Measurements from ENCODE around the gene LOXL3.

The LOXL3 gene

GRCh38 chr2:74584088-74584645, 30.4 kb upstream of the LOXL3 start:
- Histone ChIP-seq H3K9me3 (ENCODE audit: control insufficient read depth, insufficient read depth, low read length) (no peaks in the 10 kb centered on the region), H3K9ac (ENCODE audit: low read depth, low read length) (no peak overlapping the region), H3K4me1 (ENCODE audit: control insufficient read depth, insufficient read depth, low read length) (peaks cover 2% of the 10 kb centered on the region), H3K4me3 (ENCODE audit: low read depth, low read length) (no peak overlapping the region), H3K27me3 (ENCODE audit: control insufficient read depth, insufficient read depth, low read length) (peaks cover 2% of the 10 kb centered on the region), H3K36me3 (ENCODE audit: control insufficient read depth, insufficient read depth, low read length) (no peaks in the 10 kb centered on the region)

- H3K4me1 ChIP-seq (ENCODE audit: control insufficient read depth, insufficient read depth, low read length) = peaks cover 2% of the 10 kb centered on the region
- no peaks in the 10 kb centered on the region for H3K9me3 ChIP-seq (ENCODE audit: control insufficient read depth, insufficient read depth, low read length)
- peaks cover 2% of the 10 kb centered on the region for H3K27me3 ChIP-seq (ENCODE audit: control insufficient read depth, insufficient read depth, low read length)
- H3K9ac ChIP-seq (ENCODE audit: low read depth, low read length) = no peak overlapping the region
- H3K4me3 ChIP-seq (ENCODE audit: low read depth, low read length) = no peak overlapping the region
- no peaks in the 10 kb centered on the region for H3K36me3 ChIP-seq (ENCODE audit: control insufficient read depth, insufficient read depth, low read length)
Measured at GRCh38 chr2:74583504-74583903, 29.8 kb upstream of the LOXL3 start.

GRCh38 chr2:74582184-74582583, 28.4 kb upstream of the LOXL3 start:
- peaks cover 2% of the 10 kb centered on the region for H3K4me1 ChIP-seq (ENCODE audit: control insufficient read depth, insufficient read depth, low read length)
- no peaks in the 10 kb centered on the region for H3K9me3 ChIP-seq (ENCODE audit: control insufficient read depth, insufficient read depth, low read length)
- no peak overlapping the region for H3K4me3 ChIP-seq (ENCODE audit: low read depth, low read length)
- H3K36me3 ChIP-seq (ENCODE audit: control insufficient read depth, insufficient read depth, low read length) = no peaks in the 10 kb centered on the region
- no peak overlapping the region for H3K9ac ChIP-seq (ENCODE audit: low read depth, low read length)
- peaks cover 2% of the 10 kb centered on the region for H3K27me3 ChIP-seq (ENCODE audit: control insufficient read depth, insufficient read depth, low read length)

- H3K4me3 ChIP-seq (ENCODE audit: low read depth, low read length) = no peak overlapping the region
- H3K9ac ChIP-seq (ENCODE audit: low read depth, low read length) = no peak overlapping the region
- H3K4me1 ChIP-seq (ENCODE audit: control insufficient read depth, insufficient read depth, low read length) = peaks cover 2% of the 10 kb centered on the region
Measured at GRCh38 chr2:74581463-74581862, 27.7 kb upstream of the LOXL3 start.

GRCh38 chr2:74578408-74578807, 24.7 kb upstream of the LOXL3 start:
- Histone ChIP-seq H3K4me3 (ENCODE audit: low read depth, low read length) (no peak overlapping the region), H3K9ac (ENCODE audit: low read depth, low read length) (no peak overlapping the region), H3K36me3 (ENCODE audit: control insufficient read depth, insufficient read depth, low read length) (no peaks in the 10 kb centered on the region), H3K9me3 (ENCODE audit: control insufficient read depth, insufficient read depth, low read length) (no peaks in the 10 kb centered on the region), H3K4me1 (ENCODE audit: control insufficient read depth, insufficient read depth, low read length) (no peaks in the 10 kb centered on the region), H3K27me3 (ENCODE audit: control insufficient read depth, insufficient read depth, low read length) (peaks cover 6% of the 10 kb centered on the region)

More at GRCh38 chr2:74581463-74581862, 27.7 kb upstream of the LOXL3 start:
- Histone ChIP-seq H3K36me3 (ENCODE audit: control insufficient read depth, insufficient read depth, low read length) (no peaks in the 10 kb centered on the region), H3K9me3 (ENCODE audit: control insufficient read depth, insufficient read depth, low read length) (no peaks in the 10 kb centered on the region), H3K27me3 (ENCODE audit: control insufficient read depth, insufficient read depth, low read length) (peaks cover 2% of the 10 kb centered on the region)

GRCh38 chr2:74577448-74577847, 23.7 kb upstream of the LOXL3 start:
- Histone ChIP-seq H3K27me3 (ENCODE audit: control insufficient read depth, insufficient read depth, low read length) (peaks cover 6% of the 10 kb centered on the region), H3K4me1 (ENCODE audit: control insufficient read depth, insufficient read depth, low read length) (no peaks in the 10 kb centered on the region), H3K9ac (ENCODE audit: low read depth, low read length) (no peak overlapping the region), H3K9me3 (ENCODE audit: control insufficient read depth, insufficient read depth, low read length) (no peaks in the 10 kb centered on the region), H3K36me3 (ENCODE audit: control insufficient read depth, insufficient read depth, low read length) (no peaks in the 10 kb centered on the region), H3K4me3 (ENCODE audit: low read depth, low read length) (no peak overlapping the region)

GRCh38 chr2:74576863-74577229, 23.1 kb upstream of the LOXL3 start:
- no peaks in the 10 kb centered on the region for H3K9me3 ChIP-seq (ENCODE audit: control insufficient read depth, insufficient read depth, low read length)
- no peaks in the 10 kb centered on the region for H3K36me3 ChIP-seq (ENCODE audit: control insufficient read depth, insufficient read depth, low read length)
- no peaks in the 10 kb centered on the region for H3K4me1 ChIP-seq (ENCODE audit: control insufficient read depth, insufficient read depth, low read length)
- no peak overlapping the region for H3K4me3 ChIP-seq (ENCODE audit: low read depth, low read length)
- H3K27me3 ChIP-seq (ENCODE audit: control insufficient read depth, insufficient read depth, low read length) = peaks cover 6% of the 10 kb centered on the region
- H3K9ac ChIP-seq (ENCODE audit: low read depth, low read length) = no peak overlapping the region

GRCh38 chr2:74576211-74576862, 22.6 kb upstream of the LOXL3 start:
- no peak overlapping the region for H3K4me3 ChIP-seq (ENCODE audit: low read depth, low read length)
- peaks cover 4% of the 10 kb centered on the region for H3K27me3 ChIP-seq (ENCODE audit: control insufficient read depth, insufficient read depth, low read length)

GRCh38 chr2:74575320-74575719, 21.6 kb upstream of the LOXL3 start:
- Histone ChIP-seq H3K27me3 (ENCODE audit: control insufficient read depth, insufficient read depth, low read length) (peaks cover 4% of the 10 kb centered on the region), H3K9ac (ENCODE audit: low read depth, low read length) (no peak overlapping the region), H3K4me3 (ENCODE audit: low read depth, low read length) (no peak overlapping the region), H3K36me3 (ENCODE audit: control insufficient read depth, insufficient read depth, low read length) (no peaks in the 10 kb centered on the region), H3K9me3 (ENCODE audit: control insufficient read depth, insufficient read depth, low read length) (no peaks in the 10 kb centered on the region), H3K4me1 (ENCODE audit: control insufficient read depth, insufficient read depth, low read length) (no peaks in the 10 kb centered on the region)

More at GRCh38 chr2:74576211-74576862, 22.6 kb upstream of the LOXL3 start:
- H3K9me3 ChIP-seq (ENCODE audit: control insufficient read depth, insufficient read depth, low read length) = no peaks in the 10 kb centered on the region
- H3K9ac ChIP-seq (ENCODE audit: low read depth, low read length) = no peak overlapping the region
- H3K36me3 ChIP-seq (ENCODE audit: control insufficient read depth, insufficient read depth, low read length) = no peaks in the 10 kb centered on the region
- H3K4me1 ChIP-seq (ENCODE audit: control insufficient read depth, insufficient read depth, low read length) = no peaks in the 10 kb centered on the region

- Histone ChIP-seq H3K36me3 (ENCODE audit: control insufficient read depth, insufficient read depth, low read length) (no peaks in the 10 kb centered on the region), H3K4me3 (ENCODE audit: low read depth, low read length) (no peak overlapping the region), H3K27me3 (ENCODE audit: control insufficient read depth, insufficient read depth, low read length) (peaks cover 4% of the 10 kb centered on the region), H3K9ac (ENCODE audit: low read depth, low read length) (no peak overlapping the region), H3K9me3 (ENCODE audit: control insufficient read depth, insufficient read depth, low read length) (no peaks in the 10 kb centered on the region), H3K4me1 (ENCODE audit: control insufficient read depth, insufficient read depth, low read length) (no peaks in the 10 kb centered on the region)
Measured at GRCh38 chr2:74573747-74574562, 20.2 kb upstream of the LOXL3 start.

- Histone ChIP-seq H3K9ac (ENCODE audit: low read depth, low read length) (no peak overlapping the region), H3K27me3 (ENCODE audit: control insufficient read depth, insufficient read depth, low read length) (peaks cover 7% of the 10 kb centered on the region), H3K4me3 (ENCODE audit: low read depth, low read length) (no peak overlapping the region), H3K4me1 (ENCODE audit: control insufficient read depth, insufficient read depth, low read length) (no peaks in the 10 kb centered on the region), H3K9me3 (ENCODE audit: control insufficient read depth, insufficient read depth, low read length) (no peaks in the 10 kb centered on the region), H3K36me3 (ENCODE audit: control insufficient read depth, insufficient read depth, low read length) (no peaks in the 10 kb centered on the region)
Measured at GRCh38 chr2:74572178-74572925, 18.6 kb upstream of the LOXL3 start.

Data from iPS-15b (cell line).